Astrocyte (in vitro differentiated cells and primary cell): ENCODE data around the gene PPP6R2. TPM values are rescaled to one million over a fixed set of nuclear protein-coding genes. Genes with fewer than 3 reads are reported as not detected.

ENCODE experiments used
- DNase-seq: peaks from one replicate; pipeline ENCODE4 v3.0.0-alpha.2; 2010; ENCODE audit warnings: low read depth
- FAIRE-seq: peaks from 2 replicates; lab custom pipeline; 2011; peaks lifted over from hg19 to GRCh38; lab: Jason Lieb, UNC
- H2AFZ ChIP-seq: 2 replicates; pipeline ENCODE4 v1.6.0; 2012; ENCODE audit warnings: low read depth, low read length, inconsistent platforms
- H3K27ac ChIP-seq: 2 replicates; pipeline ENCODE4 v1.5.1; 2011; ENCODE audit warnings: low read depth, low read length, inconsistent platforms
- H3K27me3 ChIP-seq: 2 replicates; pipeline ENCODE4 v1.6.0; 2011; ENCODE audit warnings: low read length, inconsistent platforms; ENCODE audit not compliant: insufficient read depth
- H3K36me3 ChIP-seq: 2 replicates; pipeline ENCODE4 v1.5.1; 2011; ENCODE audit warnings: low read length, inconsistent platforms; ENCODE audit not compliant: insufficient read depth
- H3K4me1 ChIP-seq: 2 replicates; pipeline ENCODE4 v1.5.1; 2011; ENCODE audit warnings: low read length, inconsistent platforms; ENCODE audit not compliant: insufficient read depth
- H3K4me2 ChIP-seq: 2 replicates; pipeline ENCODE4 v1.6.0; 2012; ENCODE audit warnings: low read length, inconsistent platforms
- H3K4me3 ChIP-seq: 2 replicates; pipeline ENCODE4 v1.5.1; 2011; ENCODE audit warnings: low read depth, mild to moderate bottlenecking, low read length, inconsistent platforms; ENCODE audit not compliant: insufficient read depth
- H3K79me2 ChIP-seq: 2 replicates; pipeline ENCODE4 v1.6.0; 2012; ENCODE audit warnings: mild to moderate bottlenecking, low read length, inconsistent platforms; ENCODE audit not compliant: insufficient read depth
- H3K9ac ChIP-seq: 2 replicates; pipeline ENCODE4 v1.6.0; 2012; ENCODE audit warnings: mild to moderate bottlenecking, low read length, inconsistent platforms
- H3K9me3 ChIP-seq: 2 replicates; pipeline ENCODE4 v1.5.1; 2012; ENCODE audit warnings: low read depth, mild to moderate bottlenecking, low read length, inconsistent platforms; ENCODE audit not compliant: insufficient read depth
- H4K20me1 ChIP-seq: 2 replicates; pipeline ENCODE4 v1.6.0; 2012; ENCODE audit warnings: low read length, inconsistent platforms; ENCODE audit not compliant: insufficient read depth
- H3K27ac Mint-ChIP-seq: one replicate; pipeline ENCODE4 v1.8.0; 2021; ENCODE audit warnings: mild to moderate bottlenecking, mixed read lengths; ENCODE audit not compliant: unreplicated experiment
- H3K27me3 Mint-ChIP-seq: one replicate; pipeline ENCODE4 v1.8.0; 2021; ENCODE audit warnings: low read depth, mixed read lengths; ENCODE audit not compliant: unreplicated experiment
- H3K36me3 Mint-ChIP-seq: one replicate; pipeline ENCODE4 v1.8.0; 2021; ENCODE audit warnings: low read depth, mixed read lengths; ENCODE audit not compliant: unreplicated experiment
- H3K4me1 Mint-ChIP-seq: one replicate; pipeline ENCODE4 v1.8.0; 2021; ENCODE audit warnings: low read depth, mixed read lengths; ENCODE audit not compliant: unreplicated experiment
- H3K4me3 Mint-ChIP-seq: one replicate; pipeline ENCODE4 v1.8.0; 2021; ENCODE audit warnings: mild to moderate bottlenecking, moderate library complexity, mixed read lengths; ENCODE audit not compliant: unreplicated experiment
- H3K9me3 Mint-ChIP-seq: one replicate; pipeline ENCODE4 v1.8.0; 2021; ENCODE audit warnings: mild to moderate bottlenecking, mixed read lengths; ENCODE audit not compliant: unreplicated experiment
- CTCF ChIP-seq: IDR thresholded peaks from 2 replicates; pipeline ENCODE4 v1.5.1; 2011; ENCODE audit warnings: low read depth, mild to moderate bottlenecking, inconsistent platforms, low read length, moderate library complexity; ENCODE audit not compliant: insufficient read depth
- EZH2 ChIP-seq: IDR thresholded peaks from 2 replicates; pipeline ENCODE4 v1.6.1; 2012; ENCODE audit warnings: mild to moderate bottlenecking, low read length, inconsistent platforms; ENCODE audit not compliant: insufficient read depth
- total RNA-seq: library from RNA; stranded (reverse); gene quantifications from 2 replicates; pipeline ENCODE4 v1.2.1, GENCODE V29; 2021

Gene PPP6R2
- total RNA-seq, 1 donor from 2014 or later: 48.3 TPM

- Mint-ChIP-seq H3K4me3 (peak overlapping the region; percentile 93), H3K27me3 (no peaks in the 10 kb centered on the region), H3K9me3 (no peaks in the 10 kb centered on the region), H3K4me1 (peaks cover 28% of the 10 kb centered on the region), H3K36me3 (peaks cover 3% of the 10 kb centered on the region), H3K27ac (peak overlapping the region; percentile 99)
- Histone ChIP-seq H3K4me1 (peaks cover 66% of the 10 kb centered on the region), H3K4me3 (peak overlapping the region; percentile 78), H3K4me2 (peak overlapping the region; percentile 100), H3K9ac (peak overlapping the region; percentile 96), H3K79me2 (peaks cover 61% of the 10 kb centered on the region), H2AFZ (no peak overlapping the region), H3K36me3 (no peaks in the 10 kb centered on the region), H3K27me3 (no peaks in the 10 kb centered on the region), H3K9me3 (no peaks in the 10 kb centered on the region), H3K27ac (peak overlapping the region; percentile 82), H4K20me1 (peaks cover 46% of the 10 kb centered on the region)
- FAIRE-seq (peak; percentile 62), DNase-seq (peak; percentile 91)
- TF ChIP-seq CTCF (no peak), EZH2 (no peak)
Observed at GRCh38 chr22:50305923-50306566, 37.1 kb upstream of the PPP6R2 start.

GRCh38 chr22:50306753-50307749, 36.1 kb upstream of the PPP6R2 start, which contains the start of gene PLXNB2:
TSS of gene PLXNB2 (minus strand) at chr22:50307646. CDS start at chr22:50290584, 17,062 bp downstream.
- peak within 1 kb of the TSS; percentile 94 for H3K27ac Mint-ChIP-seq
- H3K36me3 Mint-ChIP-seq: peaks cover 2% of the 10 kb centered on the region
- Histone ChIP-seq H3K27me3 (no peaks in the 10 kb centered on the region), H3K27ac (peak within 1 kb of the TSS; percentile 82), H3K9ac (peak within 1 kb of the TSS; percentile 96), H3K4me1 (peaks cover 57% of the 10 kb centered on the region), H3K4me3 (peak within 1 kb of the TSS; percentile 78), H3K9me3 (no peaks in the 10 kb centered on the region), H4K20me1 (peaks cover 36% of the 10 kb centered on the region), H3K36me3 (no peaks in the 10 kb centered on the region), H2AFZ (no peak within 1 kb of the TSS), H3K4me2 (peak within 1 kb of the TSS; percentile 100), H3K79me2 (peaks cover 51% of the 10 kb centered on the region)
- FAIRE-seq (no peak), DNase-seq (peak; percentile 57)
- TF ChIP-seq CTCF (no peak), EZH2 (no peak)
- H3K4me1 Mint-ChIP-seq: peaks cover 21% of the 10 kb centered on the region
- no peaks in the 10 kb centered on the region for H3K9me3 Mint-ChIP-seq
- no peaks in the 10 kb centered on the region for H3K27me3 Mint-ChIP-seq
- peak within 1 kb of the TSS; percentile 69 for H3K4me3 Mint-ChIP-seq
